HEK293T (cell line): ENCODE results near the gene CERS4.
A peak's percentile ranks its signal among the peaks of the same experiment; 100 is the strongest.

ENCODE experiments used
- ARNT ChIP-seq: fragments of 450-650 bp; IDR thresholded peaks from 2 replicates; pipeline ENCODE4 v1.6.1; 2017; ENCODE audit warnings: mild to moderate bottlenecking
- BHLHE40 ChIP-seq: fragments of 450-650 bp; IDR thresholded peaks from 2 replicates; pipeline ENCODE4 v1.6.1; 2016; ENCODE audit warnings: mild to moderate bottlenecking, moderate library complexity, borderline replicate concordance
- FOXK2 ChIP-seq: fragments of 450-650 bp; IDR thresholded peaks from 2 replicates; pipeline ENCODE4 v1.6.1; 2016; ENCODE audit warnings: mild to moderate bottlenecking
- L3MBTL2 ChIP-seq: fragments of 450-650 bp; conservative IDR thresholded peaks from 2 replicates; pipeline ENCODE4 v1.6.1; 2016; ENCODE audit warnings: mild to moderate bottlenecking
- LEF1 ChIP-seq: fragments of 450-650 bp; IDR thresholded peaks from 2 replicates; pipeline ENCODE4 v1.6.1; 2017; ENCODE audit warnings: mild to moderate bottlenecking, borderline replicate concordance
- SP1 ChIP-seq: fragments of 450-650 bp; IDR thresholded peaks from 2 replicates; pipeline ENCODE4 v1.6.1; 2017
- ZNF384 ChIP-seq: fragments of 450-650 bp; IDR thresholded peaks from 2 replicates; pipeline ENCODE4 v1.6.1; 2016
- TF ChIP-seq, protein P1 (sequence below): fragments of 450-650 bp; IDR thresholded peaks from 2 replicates; pipeline ENCODE4 v1.6.1; 2016

GRCh38 chr19:8248348-8249328 is 39.5 kb downstream of the CERS4 start:
- TF ChIP-seq ARNT (no peak), ZNF384 (no peak), BHLHE40 (no peak), FOXK2 (no peak), L3MBTL2 (no peak), LEF1 (no peak), SP1 (no peak)
- TF ChIP-seq, protein P1, sequence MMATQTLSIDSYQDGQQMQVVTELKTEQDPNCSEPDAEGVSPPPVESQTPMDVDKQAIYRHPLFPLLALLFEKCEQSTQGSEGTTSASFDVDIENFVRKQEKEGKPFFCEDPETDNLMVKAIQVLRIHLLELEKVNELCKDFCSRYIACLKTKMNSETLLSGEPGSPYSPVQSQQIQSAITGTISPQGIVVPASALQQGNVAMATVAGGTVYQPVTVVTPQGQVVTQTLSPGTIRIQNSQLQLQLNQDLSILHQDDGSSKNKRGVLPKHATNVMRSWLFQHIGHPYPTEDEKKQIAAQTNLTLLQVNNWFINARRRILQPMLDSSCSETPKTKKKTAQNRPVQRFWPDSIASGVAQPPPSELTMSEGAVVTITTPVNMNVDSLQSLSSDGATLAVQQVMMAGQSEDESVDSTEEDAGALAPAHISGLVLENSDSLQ: peak; percentile 47; the same call in 1 of the 2 replicates
